ENCODE results near the gene TFCP2L1.
"Not testable (repeated sequence)": the region's sequence is repeated elsewhere in the genome, so short reads cannot be mapped to it uniquely, and the experiment has no call there.

TFCP2L1 gene

GRCh38 chr2:121316986-121317385 is 32.0 kb upstream of the TFCP2L1 start:
- Histone ChIP-seq H3K27ac (ENCODE audit: low read depth, low read length, poor library complexity, severe bottlenecking) (no peak overlapping the region), H3K9ac (ENCODE audit: low read length) (no peak overlapping the region), H4K20me1 (ENCODE audit: insufficient read depth, low read length) (no peaks in the 10 kb centered on the region), H2AFZ (ENCODE audit: low read length) (no peak overlapping the region), H3K9me3 (ENCODE audit: low read length) (no peaks in the 10 kb centered on the region; the same call in 1 of the 2 replicates), H3K4me1 (ENCODE audit: insufficient read depth, low read length, severe bottlenecking) (no peaks in the 10 kb centered on the region), H3K36me3 (ENCODE audit: insufficient read depth, low read length) (no peaks in the 10 kb centered on the region), H3K4me2 (ENCODE audit: low read length) (no peak overlapping the region), H3K9me2 (ENCODE audit: low read depth, low read length) (no peaks in the 10 kb centered on the region), H3K79me2 (ENCODE audit: insufficient read depth, low read length) (no peaks in the 10 kb centered on the region), H3K4me3 (ENCODE audit: low read depth, low read length, poor library complexity, severe bottlenecking) (no peak overlapping the region), H3K27me3 (ENCODE audit: insufficient read depth, low read length) (no peaks in the 10 kb centered on the region), H3F3A (ENCODE audit: insufficient read depth, low read length) (no peaks in the 10 kb centered on the region)
- TF ChIP-seq CTCF (IDR thresholded peaks at IDR 0.05; ENCODE audit: low read length), result no peak
- no peak for TF ChIP-seq EZH2 (IDR thresholded peaks at IDR 0.05; ENCODE audit: borderline replicate concordance, low read length)

GRCh38 chr2:121313701-121314100 is 28.7 kb upstream of the TFCP2L1 start:
- not testable (repeated sequence) for H2AFZ ChIP-seq (ENCODE audit: low read length); H3K27ac ChIP-seq (ENCODE audit: low read depth, low read length, poor library complexity, severe bottlenecking); H3K4me1 ChIP-seq (ENCODE audit: insufficient read depth, low read length, severe bottlenecking); H3K9me3 ChIP-seq (ENCODE audit: low read length); H3K79me2 ChIP-seq (ENCODE audit: insufficient read depth, low read length); H3K4me3 ChIP-seq (ENCODE audit: low read depth, low read length, poor library complexity, severe bottlenecking); H3K36me3 ChIP-seq (ENCODE audit: insufficient read depth, low read length); H3K9ac ChIP-seq (ENCODE audit: low read length); H3K9me2 ChIP-seq (ENCODE audit: low read depth, low read length); H3K27me3 ChIP-seq (ENCODE audit: insufficient read depth, low read length); H3K4me2 ChIP-seq (ENCODE audit: low read length); H4K20me1 ChIP-seq (ENCODE audit: insufficient read depth, low read length); H3F3A ChIP-seq (ENCODE audit: insufficient read depth, low read length)

- Histone ChIP-seq H3F3A (ENCODE audit: insufficient read depth, low read length) (no peaks in the 10 kb centered on the region), H3K4me2 (ENCODE audit: low read length) (no peak overlapping the region), H4K20me1 (ENCODE audit: insufficient read depth, low read length) (no peaks in the 10 kb centered on the region), H3K9me3 (ENCODE audit: low read length) (no peaks in the 10 kb centered on the region; the same call in 1 of the 2 replicates), H3K4me1 (ENCODE audit: insufficient read depth, low read length, severe bottlenecking) (no peaks in the 10 kb centered on the region), H3K9ac (ENCODE audit: low read length) (no peak overlapping the region), H2AFZ (ENCODE audit: low read length) (no peak overlapping the region), H3K27me3 (ENCODE audit: insufficient read depth, low read length) (no peaks in the 10 kb centered on the region; the same call in 1 of the 2 replicates), H3K36me3 (ENCODE audit: insufficient read depth, low read length) (no peaks in the 10 kb centered on the region), H3K4me3 (ENCODE audit: low read depth, low read length, poor library complexity, severe bottlenecking) (no peak overlapping the region), H3K9me2 (ENCODE audit: low read depth, low read length) (no peaks in the 10 kb centered on the region), H3K27ac (ENCODE audit: low read depth, low read length, poor library complexity, severe bottlenecking) (no peak overlapping the region), H3K79me2 (ENCODE audit: insufficient read depth, low read length) (no peaks in the 10 kb centered on the region)
- no peak for TF ChIP-seq CTCF (IDR thresholded peaks at IDR 0.05; ENCODE audit: low read length)
- no peak for TF ChIP-seq EZH2 (IDR thresholded peaks at IDR 0.05; ENCODE audit: borderline replicate concordance, low read length)
Observed at GRCh38 chr2:121309801-121310200, 24.8 kb upstream of the TFCP2L1 start.

GRCh38 chr2:121309323-121309722 is 24.3 kb upstream of the TFCP2L1 start:
- Histone ChIP-seq H3K27ac (ENCODE audit: low read depth, low read length, poor library complexity, severe bottlenecking) (no peak overlapping the region), H3K9me2 (ENCODE audit: low read depth, low read length) (no peaks in the 10 kb centered on the region), H3K4me2 (ENCODE audit: low read length) (no peak overlapping the region), H3K9me3 (ENCODE audit: low read length) (no peaks in the 10 kb centered on the region; the same call in 1 of the 2 replicates), H3K4me1 (ENCODE audit: insufficient read depth, low read length, severe bottlenecking) (no peaks in the 10 kb centered on the region), H3K79me2 (ENCODE audit: insufficient read depth, low read length) (no peaks in the 10 kb centered on the region), H3K4me3 (ENCODE audit: low read depth, low read length, poor library complexity, severe bottlenecking) (no peak overlapping the region), H3K27me3 (ENCODE audit: insufficient read depth, low read length) (no peaks in the 10 kb centered on the region; the same call in 1 of the 2 replicates), H3F3A (ENCODE audit: insufficient read depth, low read length) (no peaks in the 10 kb centered on the region), H2AFZ (ENCODE audit: low read length) (no peak overlapping the region), H4K20me1 (ENCODE audit: insufficient read depth, low read length) (no peaks in the 10 kb centered on the region), H3K36me3 (ENCODE audit: insufficient read depth, low read length) (no peaks in the 10 kb centered on the region), H3K9ac (ENCODE audit: low read length) (no peak overlapping the region)
- TF ChIP-seq CTCF (IDR thresholded peaks at IDR 0.05; ENCODE audit: low read length) (no peak), EZH2 (IDR thresholded peaks at IDR 0.05; ENCODE audit: borderline replicate concordance, low read length) (no peak)

Data from OCI-LY1 (cell line).